ENCODE measurements around the gene CRYGC.

Gene CRYGC, protein sequence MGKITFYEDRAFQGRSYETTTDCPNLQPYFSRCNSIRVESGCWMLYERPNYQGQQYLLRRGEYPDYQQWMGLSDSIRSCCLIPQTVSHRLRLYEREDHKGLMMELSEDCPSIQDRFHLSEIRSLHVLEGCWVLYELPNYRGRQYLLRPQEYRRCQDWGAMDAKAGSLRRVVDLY

DNA sequence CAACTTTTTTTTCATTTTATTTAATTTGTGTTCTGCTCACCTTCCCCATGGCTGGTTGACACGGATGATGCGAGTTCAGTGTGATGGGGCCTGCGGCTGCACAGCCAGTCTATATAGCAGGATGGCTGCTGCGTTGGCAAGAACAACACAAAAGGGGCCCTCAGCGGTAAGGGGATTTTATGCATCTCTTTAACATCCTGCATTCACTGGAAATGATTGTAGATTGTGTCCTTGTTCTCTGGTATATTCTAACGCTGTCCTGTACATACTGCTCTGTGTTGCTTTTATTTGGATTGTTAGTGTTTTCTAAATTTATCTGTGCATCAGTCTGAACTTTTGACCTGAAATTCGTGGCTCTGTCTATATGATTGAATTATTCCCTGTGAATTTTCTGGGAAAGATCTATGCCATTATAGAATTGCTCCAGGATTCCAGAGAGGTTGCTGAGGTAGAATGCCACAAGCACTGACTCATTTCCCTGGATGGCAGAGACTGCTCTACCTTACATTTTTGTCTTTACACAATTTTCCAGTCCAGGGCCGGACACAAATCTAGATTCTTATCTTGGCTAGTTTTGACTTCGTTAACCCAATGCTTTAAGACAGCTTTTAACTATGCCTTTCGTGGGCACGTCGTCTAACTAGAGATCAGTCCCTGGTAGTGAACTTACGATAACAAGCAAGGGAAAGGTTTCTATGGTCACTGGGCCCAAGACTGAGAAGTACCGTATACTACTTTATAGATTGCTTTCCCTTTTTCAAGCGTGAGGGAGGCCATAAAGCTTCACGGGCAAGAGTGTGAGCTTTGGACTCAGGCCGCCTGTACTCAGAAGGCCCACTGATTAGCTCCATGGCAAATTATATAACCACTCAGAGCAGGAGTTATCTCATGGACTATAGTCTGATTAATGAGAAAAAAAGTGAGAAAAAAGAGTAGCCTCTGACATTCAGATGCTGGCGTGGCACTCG is at the start of gene CRYGC:
TSS of gene CRYGC (minus strand) at position 85 of the 968 bp plus-strand sequence. CDS start at position 49, 36 bp downstream.
- no peak within 1 kb of the TSS for H3K27ac ChIP-seq (ENCODE audit: low read depth, low read length)
- no peak within 1 kb of the TSS for H3K9ac ChIP-seq (ENCODE audit: low read length in 5 of 5)
- no peaks in the 10 kb centered on the region for H3K36me3 ChIP-seq (ENCODE audit: control insufficient read depth in 5 of 5, insufficient read depth in 5 of 5, low read length in 5 of 5)
- peaks cover 0 to 6% (median 0%) of the 10 kb centered on the region in 5 donors for H3K27me3 ChIP-seq (ENCODE audit: control insufficient read depth in 5 of 5, insufficient read depth in 4 of 5, low read length in 5 of 5)
- H3K9me3 ChIP-seq (ENCODE audit: control insufficient read depth in 5 of 5, low read length in 5 of 5), result peaks cover 0 to 7% (median 0%) of the 10 kb centered on the region in 5 donors
- no peak within 1 kb of the TSS for H3K4me3 ChIP-seq (ENCODE audit: low read depth in 1 of 5, low read length in 5 of 5)
- H3K4me1 ChIP-seq (ENCODE audit: control insufficient read depth in 5 of 5, insufficient read depth in 5 of 5, low read length in 5 of 5), result no peaks in the 10 kb centered on the region

DNA sequence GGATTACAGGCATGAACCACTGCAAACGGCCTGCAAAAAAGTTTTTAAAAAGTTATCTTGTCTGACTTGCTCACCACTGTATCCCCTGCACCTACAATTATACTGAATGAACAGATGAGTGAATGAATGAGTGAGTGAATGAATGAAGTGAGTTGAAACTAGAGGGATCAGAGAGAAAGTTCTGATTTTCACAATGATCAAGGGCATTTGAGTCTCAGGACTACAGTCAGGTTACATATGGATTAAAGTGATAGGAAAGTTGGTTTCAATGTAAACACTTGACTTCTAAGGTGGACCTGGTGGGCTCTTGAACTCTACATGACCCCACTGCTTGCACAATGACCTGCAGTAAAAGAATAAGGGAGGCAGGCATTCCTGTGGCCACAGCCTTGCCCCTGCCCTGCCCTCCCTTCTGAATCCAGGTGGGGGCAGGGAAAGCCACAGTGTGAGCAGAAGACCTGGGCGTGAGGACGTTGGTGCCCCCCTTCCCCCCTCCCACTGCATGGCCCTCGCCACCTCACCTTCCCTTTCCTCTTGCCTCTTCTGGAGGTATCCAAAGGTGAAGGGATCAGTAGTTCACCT is 49.5 kb upstream of the CRYGC start:
- H3K4me3 ChIP-seq (ENCODE audit: low read depth in 1 of 5, low read length in 5 of 5), result no peak overlapping the region
- no peaks in the 10 kb centered on the region for H3K9me3 ChIP-seq (ENCODE audit: control insufficient read depth in 5 of 5, low read length in 5 of 5)
- H3K4me1 ChIP-seq (ENCODE audit: control insufficient read depth in 5 of 5, insufficient read depth in 5 of 5, low read length in 5 of 5), result peaks cover 0 to 9% (median 7%) of the 10 kb centered on the region in 5 donors
- H3K9ac ChIP-seq (ENCODE audit: low read length in 5 of 5), result no peak overlapping the region
- H3K27me3 ChIP-seq (ENCODE audit: control insufficient read depth in 5 of 5, insufficient read depth in 4 of 5, low read length in 5 of 5), result no peaks in the 10 kb centered on the region
- no peaks in the 10 kb centered on the region for H3K36me3 ChIP-seq (ENCODE audit: control insufficient read depth in 5 of 5, insufficient read depth in 5 of 5, low read length in 5 of 5)
- H3K27ac ChIP-seq (ENCODE audit: low read depth, low read length), result no peak overlapping the region

DNA sequence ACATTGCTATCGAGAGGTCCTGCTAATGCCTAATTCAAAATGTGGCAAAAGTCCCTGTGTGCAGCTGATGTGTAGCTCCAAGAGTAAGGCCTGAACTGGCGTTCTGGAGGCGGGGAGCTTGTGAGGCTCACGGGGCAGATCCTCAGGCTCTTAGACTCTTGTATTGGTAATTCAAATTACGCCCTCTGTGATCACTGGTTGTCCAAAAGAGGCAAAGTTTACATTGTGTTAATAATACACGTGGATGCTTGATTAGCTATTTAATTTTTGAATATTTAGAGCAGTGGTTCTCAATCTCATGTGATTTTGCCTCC is 46.2 kb upstream of the CRYGC start:
- Histone ChIP-seq H3K27me3 (ENCODE audit: control insufficient read depth in 5 of 5, insufficient read depth in 4 of 5, low read length in 5 of 5) (no peaks in the 10 kb centered on the region), H3K27ac (ENCODE audit: low read depth, low read length) (no peak overlapping the region), H3K9me3 (ENCODE audit: control insufficient read depth in 5 of 5, low read length in 5 of 5) (no peaks in the 10 kb centered on the region), H3K4me1 (ENCODE audit: control insufficient read depth in 5 of 5, insufficient read depth in 5 of 5, low read length in 5 of 5) (peaks cover 0 to 9% (median 7%) of the 10 kb centered on the region in 5 donors), H3K9ac (ENCODE audit: low read length in 5 of 5) (no peak overlapping the region), H3K36me3 (ENCODE audit: control insufficient read depth in 5 of 5, insufficient read depth in 5 of 5, low read length in 5 of 5) (no peaks in the 10 kb centered on the region), H3K4me3 (ENCODE audit: low read depth in 1 of 5, low read length in 5 of 5) (no peak overlapping the region)

DNA sequence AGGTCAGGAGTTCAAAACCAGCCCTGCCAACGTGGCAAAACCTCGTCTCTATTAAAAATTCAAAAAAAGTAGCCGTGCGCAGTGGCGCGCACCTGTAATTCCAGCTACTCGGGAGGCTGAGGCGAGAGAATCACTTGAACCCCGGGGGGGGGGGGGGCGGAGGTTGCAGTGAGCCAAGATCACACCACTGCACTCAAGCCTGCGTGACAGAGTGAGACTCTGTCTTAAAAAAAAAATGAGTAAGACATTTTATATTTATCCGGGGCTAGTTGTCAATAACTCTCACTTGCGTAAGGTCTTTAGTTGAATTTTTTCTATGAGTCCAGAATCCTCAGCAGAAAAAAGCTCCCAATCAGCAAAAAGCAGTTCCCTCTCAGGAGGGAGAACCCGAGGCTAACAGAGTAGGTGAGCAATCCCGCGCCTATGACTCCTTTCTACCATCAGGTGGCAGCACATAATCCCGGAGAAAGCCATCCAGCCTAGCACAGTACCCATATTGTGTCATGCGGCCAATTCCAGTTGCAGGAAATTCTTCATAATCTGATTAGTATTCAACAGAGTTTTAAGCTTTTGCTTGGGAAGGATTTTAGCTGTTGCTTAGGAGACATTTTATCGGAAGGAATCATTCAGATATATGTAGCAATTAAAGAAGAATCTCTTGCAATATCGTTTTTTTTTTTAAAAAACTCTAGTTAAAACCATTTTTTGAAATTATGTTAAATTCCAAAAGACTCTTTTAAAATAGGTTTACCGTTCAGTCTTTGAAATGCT is 45.6 kb upstream of the CRYGC start:
- no peak overlapping the region for H3K27ac ChIP-seq (ENCODE audit: low read depth, low read length)
- no peaks in the 10 kb centered on the region for H3K9me3 ChIP-seq (ENCODE audit: control insufficient read depth in 5 of 5, low read length in 5 of 5)
- H3K4me1 ChIP-seq (ENCODE audit: control insufficient read depth in 5 of 5, insufficient read depth in 5 of 5, low read length in 5 of 5), result peaks cover 0 to 9% (median 7%) of the 10 kb centered on the region in 5 donors
- no peaks in the 10 kb centered on the region for H3K27me3 ChIP-seq (ENCODE audit: control insufficient read depth in 5 of 5, insufficient read depth in 4 of 5, low read length in 5 of 5)
- no peaks in the 10 kb centered on the region for H3K36me3 ChIP-seq (ENCODE audit: control insufficient read depth in 5 of 5, insufficient read depth in 5 of 5, low read length in 5 of 5)
- H3K9ac ChIP-seq (ENCODE audit: low read length in 5 of 5), result no peak overlapping the region
- H3K4me3 ChIP-seq (ENCODE audit: low read depth in 1 of 5, low read length in 5 of 5), result no peak overlapping the region

DNA sequence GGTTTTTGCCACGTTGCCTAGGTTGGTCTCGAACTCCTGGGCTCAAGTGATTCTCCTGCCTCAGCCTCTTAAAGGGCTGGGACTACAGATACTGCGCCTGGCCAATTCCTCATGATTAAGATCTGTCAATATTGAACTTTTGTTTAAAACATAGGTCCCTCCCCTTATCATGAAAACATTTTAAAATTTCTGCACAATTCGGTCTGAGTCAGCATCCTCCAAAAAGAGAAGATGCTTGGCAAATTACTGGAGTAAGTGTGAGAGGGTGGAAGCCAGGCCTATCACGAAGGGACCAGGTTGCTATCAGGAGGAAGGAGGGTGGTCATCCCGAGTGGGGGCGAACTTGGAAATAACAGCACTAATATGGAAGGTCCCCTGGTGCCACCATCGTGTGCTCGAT is 44.5 kb upstream of the CRYGC start:
- Histone ChIP-seq H3K4me3 (ENCODE audit: low read depth in 1 of 5, low read length in 5 of 5) (no peak overlapping the region), H3K36me3 (ENCODE audit: control insufficient read depth in 5 of 5, insufficient read depth in 5 of 5, low read length in 5 of 5) (no peaks in the 10 kb centered on the region), H3K4me1 (ENCODE audit: control insufficient read depth in 5 of 5, insufficient read depth in 5 of 5, low read length in 5 of 5) (peaks cover 0 to 9% (median 7%) of the 10 kb centered on the region in 5 donors), H3K9me3 (ENCODE audit: control insufficient read depth in 5 of 5, low read length in 5 of 5) (no peaks in the 10 kb centered on the region), H3K27me3 (ENCODE audit: control insufficient read depth in 5 of 5, insufficient read depth in 4 of 5, low read length in 5 of 5) (no peaks in the 10 kb centered on the region), H3K9ac (ENCODE audit: low read length in 5 of 5) (no peak overlapping the region), H3K27ac (ENCODE audit: low read depth, low read length) (no peak overlapping the region)

DNA sequence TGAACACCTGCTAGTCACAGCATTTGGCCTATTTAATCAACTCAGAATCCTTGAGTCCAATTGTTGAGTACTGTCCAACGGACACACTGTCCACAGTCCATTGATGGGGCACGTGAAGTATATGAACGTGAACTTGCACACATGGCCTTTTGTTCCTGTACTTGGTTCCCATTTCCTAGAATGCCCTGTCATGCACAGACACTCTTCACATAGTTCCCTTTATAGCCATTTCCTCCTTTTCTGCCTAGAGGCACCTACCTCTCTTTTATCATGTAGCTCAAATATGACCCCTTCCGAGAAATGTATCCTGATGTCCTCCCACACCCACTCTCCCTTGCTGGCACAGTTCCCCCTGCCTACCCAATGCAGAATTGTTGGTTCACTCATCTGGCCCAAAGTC is 42.5 kb upstream of the CRYGC start:
- H3K4me1 ChIP-seq (ENCODE audit: control insufficient read depth in 5 of 5, insufficient read depth in 5 of 5, low read length in 5 of 5), result peaks cover 0 to 9% (median 7%) of the 10 kb centered on the region in 5 donors
- H3K27me3 ChIP-seq (ENCODE audit: control insufficient read depth in 5 of 5, insufficient read depth in 4 of 5, low read length in 5 of 5), result no peaks in the 10 kb centered on the region
- H3K9ac ChIP-seq (ENCODE audit: low read length in 5 of 5), result no peak overlapping the region
- H3K36me3 ChIP-seq (ENCODE audit: control insufficient read depth in 5 of 5, insufficient read depth in 5 of 5, low read length in 5 of 5), result no peaks in the 10 kb centered on the region
- H3K4me3 ChIP-seq (ENCODE audit: low read depth in 1 of 5, low read length in 5 of 5), result no peak overlapping the region
- no peak overlapping the region for H3K27ac ChIP-seq (ENCODE audit: low read depth, low read length)
- no peaks in the 10 kb centered on the region for H3K9me3 ChIP-seq (ENCODE audit: control insufficient read depth in 5 of 5, low read length in 5 of 5)

DNA sequence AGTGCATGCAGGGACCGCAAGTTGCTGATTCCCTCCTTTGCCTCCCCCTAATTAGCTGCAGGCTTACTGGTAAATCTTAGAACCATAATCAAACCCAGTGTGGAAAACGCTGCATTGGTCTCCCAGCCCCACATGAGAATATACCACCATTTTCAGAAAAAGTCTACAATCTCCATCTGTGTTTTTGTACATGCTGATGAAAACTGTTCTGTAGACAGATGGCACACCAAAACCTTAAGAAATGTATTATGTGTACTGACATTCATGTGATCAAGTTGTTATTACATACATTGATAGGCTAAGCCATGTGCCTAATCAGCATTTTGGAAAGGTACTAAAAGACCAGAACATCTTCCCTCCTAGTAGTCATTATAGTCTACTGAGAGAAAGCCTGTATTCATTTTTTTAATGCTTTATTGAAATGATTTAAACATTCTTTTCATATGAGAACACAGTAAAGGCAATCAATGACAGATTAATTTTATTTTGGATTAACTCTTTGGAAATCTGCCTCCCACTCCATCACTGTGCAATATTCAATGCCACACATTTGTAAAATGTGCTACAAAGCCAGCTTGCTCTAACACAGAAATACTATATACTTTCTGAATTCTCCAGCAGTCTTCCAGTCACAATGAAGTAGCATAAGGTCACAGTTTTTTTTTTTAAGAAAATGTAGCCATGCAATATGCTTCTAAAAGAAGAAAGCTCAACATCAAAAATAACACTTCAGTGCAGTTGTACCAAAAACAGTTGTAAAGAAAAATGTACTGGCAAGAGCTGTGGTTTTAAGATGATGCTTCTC is 35.5 kb upstream of the CRYGC start:
- no peak overlapping the region for H3K4me3 ChIP-seq (ENCODE audit: low read depth in 1 of 5, low read length in 5 of 5)
- peaks cover 0 to 6% (median 0%) of the 10 kb centered on the region in 5 donors for H3K27me3 ChIP-seq (ENCODE audit: control insufficient read depth in 5 of 5, insufficient read depth in 4 of 5, low read length in 5 of 5)
- no peaks in the 10 kb centered on the region for H3K36me3 ChIP-seq (ENCODE audit: control insufficient read depth in 5 of 5, insufficient read depth in 5 of 5, low read length in 5 of 5)
- no peak overlapping the region for H3K9ac ChIP-seq (ENCODE audit: low read length in 5 of 5)
- H3K27ac ChIP-seq (ENCODE audit: low read depth, low read length), result no peak overlapping the region
- H3K4me1 ChIP-seq (ENCODE audit: control insufficient read depth in 5 of 5, insufficient read depth in 5 of 5, low read length in 5 of 5), result no peaks in the 10 kb centered on the region
- H3K9me3 ChIP-seq (ENCODE audit: control insufficient read depth in 5 of 5, low read length in 5 of 5), result no peaks in the 10 kb centered on the region

DNA sequence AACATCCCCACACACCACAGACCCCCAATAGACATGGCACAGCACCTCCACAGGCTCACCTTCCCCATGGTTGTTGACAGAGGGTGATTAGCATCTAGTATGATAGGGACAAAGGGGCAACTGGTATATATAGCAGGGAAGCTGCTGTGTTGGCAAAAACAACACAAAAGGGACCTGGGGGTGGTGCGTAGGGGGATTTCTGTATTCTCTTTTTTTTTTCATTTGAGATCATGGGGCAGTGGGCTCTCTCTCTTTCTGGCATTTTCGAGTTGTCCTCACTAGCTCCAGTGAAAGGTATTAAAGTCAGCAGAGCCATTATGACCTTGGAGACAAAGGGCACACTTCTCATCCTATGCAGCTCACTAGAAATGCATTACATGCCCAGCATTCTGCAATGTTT is 33.9 kb upstream of the CRYGC start, which contains the start of gene CRYGA:
TSS of gene CRYGA (minus strand) at position 101 of the 400 bp plus-strand sequence. CDS start at position 68, 33 bp downstream.
- peaks cover 0 to 6% (median 0%) of the 10 kb centered on the region in 5 donors for H3K27me3 ChIP-seq (ENCODE audit: control insufficient read depth in 5 of 5, insufficient read depth in 4 of 5, low read length in 5 of 5)
- no peak within 1 kb of the TSS for H3K4me3 ChIP-seq (ENCODE audit: low read depth in 1 of 5, low read length in 5 of 5)
- H3K4me1 ChIP-seq (ENCODE audit: control insufficient read depth in 5 of 5, insufficient read depth in 5 of 5, low read length in 5 of 5), result no peaks in the 10 kb centered on the region
- H3K27ac ChIP-seq (ENCODE audit: low read depth, low read length), result no peak within 1 kb of the TSS
- no peak within 1 kb of the TSS for H3K9ac ChIP-seq (ENCODE audit: low read length in 5 of 5)
- H3K36me3 ChIP-seq (ENCODE audit: control insufficient read depth in 5 of 5, insufficient read depth in 5 of 5, low read length in 5 of 5), result no peaks in the 10 kb centered on the region
- no peaks in the 10 kb centered on the region for H3K9me3 ChIP-seq (ENCODE audit: control insufficient read depth in 5 of 5, low read length in 5 of 5)

DNA sequence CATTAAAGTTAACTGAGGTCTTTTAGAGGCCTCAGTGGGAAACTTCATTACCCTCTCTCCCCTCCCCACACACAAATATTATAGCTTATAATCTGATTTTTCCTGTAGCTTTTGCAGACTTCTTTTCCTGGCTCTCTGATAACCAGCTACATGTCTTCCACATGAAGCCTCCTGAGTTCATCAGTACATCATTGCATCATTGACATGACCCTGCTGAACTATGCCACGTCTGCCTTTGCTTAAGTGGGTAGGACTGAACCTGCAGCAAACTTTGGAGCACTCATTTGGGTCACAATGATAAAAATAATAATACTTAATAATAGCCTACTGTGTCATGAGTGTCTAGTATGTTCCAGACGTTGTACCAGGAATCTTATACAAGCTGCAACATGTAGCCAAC is 26.8 kb upstream of the CRYGC start:
- Histone ChIP-seq H3K4me1 (ENCODE audit: control insufficient read depth in 5 of 5, insufficient read depth in 5 of 5, low read length in 5 of 5) (no peaks in the 10 kb centered on the region), H3K27me3 (ENCODE audit: control insufficient read depth in 5 of 5, insufficient read depth in 4 of 5, low read length in 5 of 5) (no peaks in the 10 kb centered on the region), H3K4me3 (ENCODE audit: low read depth in 1 of 5, low read length in 5 of 5) (no peak overlapping the region), H3K36me3 (ENCODE audit: control insufficient read depth in 5 of 5, insufficient read depth in 5 of 5, low read length in 5 of 5) (no peaks in the 10 kb centered on the region), H3K9ac (ENCODE audit: low read length in 5 of 5) (no peak overlapping the region), H3K27ac (ENCODE audit: low read depth, low read length) (no peak overlapping the region), H3K9me3 (ENCODE audit: control insufficient read depth in 5 of 5, low read length in 5 of 5) (peaks cover 0 to 2% (median 0%) of the 10 kb centered on the region in 5 donors)
